ENCODE data around the gene IFT122.

IFT122 gene

GRCh38 chr3:129473067-129473768 is 33.2 kb downstream of the IFT122 start:
- Histone ChIP-seq H3K4me2 (ENCODE audit: low read length) (no peak overlapping the region), H3K27me3 (ENCODE audit: insufficient read depth, low read length) (no peaks in the 10 kb centered on the region), H3K9me2 (ENCODE audit: low read depth, low read length) (no peaks in the 10 kb centered on the region), H3K79me2 (ENCODE audit: insufficient read depth, low read length) (no peaks in the 10 kb centered on the region), H3K27ac (ENCODE audit: low read depth, low read length, poor library complexity, severe bottlenecking) (no peak overlapping the region), H3K9ac (ENCODE audit: low read length) (no peak overlapping the region), H3K4me1 (ENCODE audit: insufficient read depth, low read length, severe bottlenecking) (no peaks in the 10 kb centered on the region), H2AFZ (ENCODE audit: low read length) (no peak overlapping the region), H3K4me3 (ENCODE audit: low read depth, low read length, poor library complexity, severe bottlenecking) (no peak overlapping the region), H3F3A (ENCODE audit: insufficient read depth, low read length) (no peaks in the 10 kb centered on the region), H4K20me1 (ENCODE audit: insufficient read depth, low read length) (no peaks in the 10 kb centered on the region), H3K9me3 (ENCODE audit: low read length) (no peaks in the 10 kb centered on the region), H3K36me3 (ENCODE audit: insufficient read depth, low read length) (0 out of 2 replicates have a peak, but pooled peaks cover 5% of the 10 kb centered on the region)
- TF ChIP-seq EZH2 (IDR thresholded peaks at IDR 0.05; ENCODE audit: borderline replicate concordance, low read length) (no peak), CTCF (IDR thresholded peaks at IDR 0.05; ENCODE audit: low read length) (no peak)

- Histone ChIP-seq H3K27me3 (ENCODE audit: insufficient read depth, low read length) (no peaks in the 10 kb centered on the region), H3K36me3 (ENCODE audit: insufficient read depth, low read length) (0 out of 2 replicates have a peak, but pooled peaks cover 5% of the 10 kb centered on the region)
- TF ChIP-seq CTCF (IDR thresholded peaks at IDR 0.05; ENCODE audit: low read length) (no peak), EZH2 (IDR thresholded peaks at IDR 0.05; ENCODE audit: borderline replicate concordance, low read length) (no peak)
Measured at GRCh38 chr3:129473769-129474152, 33.7 kb downstream of the IFT122 start.

GRCh38 chr3:129474984-129475804 is 35.2 kb downstream of the IFT122 start:
- no peaks in the 10 kb centered on the region for H3K27me3 ChIP-seq (ENCODE audit: insufficient read depth, low read length)
- H3K36me3 ChIP-seq (ENCODE audit: insufficient read depth, low read length), result 0 out of 2 replicates have a peak, but pooled peaks cover 5% of the 10 kb centered on the region
- no peak overlapping the region for H3K4me3 ChIP-seq (ENCODE audit: low read depth, low read length, poor library complexity, severe bottlenecking)
- no peak overlapping the region for H3K27ac ChIP-seq (ENCODE audit: low read depth, low read length, poor library complexity, severe bottlenecking)
- H3K4me1 ChIP-seq (ENCODE audit: insufficient read depth, low read length, severe bottlenecking), result no peaks in the 10 kb centered on the region
- H3K9me3 ChIP-seq (ENCODE audit: low read length), result no peaks in the 10 kb centered on the region
- no peaks in the 10 kb centered on the region for H3K79me2 ChIP-seq (ENCODE audit: insufficient read depth, low read length)
- no peak overlapping the region for H3K4me2 ChIP-seq (ENCODE audit: low read length)
- H3K9ac ChIP-seq (ENCODE audit: low read length), result no peak overlapping the region
- no peaks in the 10 kb centered on the region for H4K20me1 ChIP-seq (ENCODE audit: insufficient read depth, low read length)
- H3K9me2 ChIP-seq (ENCODE audit: low read depth, low read length), result no peaks in the 10 kb centered on the region
- H2AFZ ChIP-seq (ENCODE audit: low read length), result no peak overlapping the region
- no peak for TF ChIP-seq CTCF (IDR thresholded peaks at IDR 0.05; ENCODE audit: low read length)
- no peak for TF ChIP-seq EZH2 (IDR thresholded peaks at IDR 0.05; ENCODE audit: borderline replicate concordance, low read length)
- H3F3A ChIP-seq (ENCODE audit: insufficient read depth, low read length), result no peaks in the 10 kb centered on the region

More at GRCh38 chr3:129473769-129474152, 33.7 kb downstream of the IFT122 start:
- Histone ChIP-seq H3K9ac (ENCODE audit: low read length) (no peak overlapping the region), H3K9me3 (ENCODE audit: low read length) (no peaks in the 10 kb centered on the region), H2AFZ (ENCODE audit: low read length) (no peak overlapping the region), H3K79me2 (ENCODE audit: insufficient read depth, low read length) (no peaks in the 10 kb centered on the region), H3K9me2 (ENCODE audit: low read depth, low read length) (no peaks in the 10 kb centered on the region), H3K27ac (ENCODE audit: low read depth, low read length, poor library complexity, severe bottlenecking) (no peak overlapping the region), H4K20me1 (ENCODE audit: insufficient read depth, low read length) (no peaks in the 10 kb centered on the region), H3K4me3 (ENCODE audit: low read depth, low read length, poor library complexity, severe bottlenecking) (no peak overlapping the region), H3F3A (ENCODE audit: insufficient read depth, low read length) (no peaks in the 10 kb centered on the region), H3K4me1 (ENCODE audit: insufficient read depth, low read length, severe bottlenecking) (no peaks in the 10 kb centered on the region), H3K4me2 (ENCODE audit: low read length) (no peak overlapping the region)
